LNCAP (cell line): ENCODE results near the gene EXOC8.

Experiments used
- TF ChIP-seq, protein P1 (sequence below): fragments of 450-650 bp; IDR thresholded peaks from 2 replicates; pipeline ENCODE4 v1.5.1; 2017; ENCODE audit warnings: mild to moderate bottlenecking

The EXOC8 gene

DNA sequence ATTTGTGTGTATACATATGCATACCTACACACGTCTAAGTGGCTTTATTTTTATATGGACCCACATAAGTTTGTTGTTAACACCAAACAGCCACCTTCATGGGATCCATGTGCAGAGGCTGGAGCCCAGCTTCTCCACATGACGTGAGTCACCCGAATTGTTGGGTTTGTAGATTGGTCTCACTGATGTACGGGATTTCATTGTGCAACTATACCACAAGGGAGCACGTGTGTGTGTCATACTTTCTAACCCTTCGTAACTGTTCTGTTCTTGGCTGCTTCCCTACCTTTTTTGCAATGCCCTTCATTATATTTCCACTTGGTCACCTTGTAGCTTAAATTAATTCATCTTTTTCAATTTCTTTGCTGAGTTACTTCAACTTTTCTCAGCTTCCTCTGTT lies 21.5 kb upstream of the EXOC8 start:
- TF ChIP-seq, protein P1, sequence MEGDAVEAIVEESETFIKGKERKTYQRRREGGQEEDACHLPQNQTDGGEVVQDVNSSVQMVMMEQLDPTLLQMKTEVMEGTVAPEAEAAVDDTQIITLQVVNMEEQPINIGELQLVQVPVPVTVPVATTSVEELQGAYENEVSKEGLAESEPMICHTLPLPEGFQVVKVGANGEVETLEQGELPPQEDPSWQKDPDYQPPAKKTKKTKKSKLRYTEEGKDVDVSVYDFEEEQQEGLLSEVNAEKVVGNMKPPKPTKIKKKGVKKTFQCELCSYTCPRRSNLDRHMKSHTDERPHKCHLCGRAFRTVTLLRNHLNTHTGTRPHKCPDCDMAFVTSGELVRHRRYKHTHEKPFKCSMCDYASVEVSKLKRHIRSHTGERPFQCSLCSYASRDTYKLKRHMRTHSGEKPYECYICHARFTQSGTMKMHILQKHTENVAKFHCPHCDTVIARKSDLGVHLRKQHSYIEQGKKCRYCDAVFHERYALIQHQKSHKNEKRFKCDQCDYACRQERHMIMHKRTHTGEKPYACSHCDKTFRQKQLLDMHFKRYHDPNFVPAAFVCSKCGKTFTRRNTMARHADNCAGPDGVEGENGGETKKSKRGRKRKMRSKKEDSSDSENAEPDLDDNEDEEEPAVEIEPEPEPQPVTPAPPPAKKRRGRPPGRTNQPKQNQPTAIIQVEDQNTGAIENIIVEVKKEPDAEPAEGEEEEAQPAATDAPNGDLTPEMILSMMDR: no peak

DNA sequence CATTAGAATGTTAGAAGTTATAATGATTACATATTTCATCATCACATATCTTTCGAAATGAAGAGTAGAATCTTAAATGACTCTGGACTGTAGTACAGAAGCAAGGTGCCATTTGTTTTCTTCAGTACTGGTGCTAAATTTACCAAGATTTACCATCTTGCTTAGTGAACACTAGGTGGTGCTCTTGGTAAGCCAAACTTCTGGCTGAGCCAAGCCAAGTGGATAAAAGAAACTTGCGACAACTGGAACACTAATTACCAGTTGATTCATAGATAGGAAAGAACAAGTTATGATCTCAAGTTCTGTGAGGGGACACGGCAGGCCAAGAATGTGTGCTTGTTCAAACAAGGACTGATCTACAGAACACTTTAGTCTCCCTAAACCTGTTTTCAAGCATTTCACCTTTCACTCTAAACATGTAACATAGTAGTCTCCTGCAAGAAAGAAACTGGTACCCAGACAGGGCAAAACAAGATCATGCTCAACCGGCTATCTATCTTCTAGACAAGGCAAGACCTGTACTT lies 20.2 kb upstream of the EXOC8 start:
- TF ChIP-seq, protein P1: peak; percentile 87

DNA sequence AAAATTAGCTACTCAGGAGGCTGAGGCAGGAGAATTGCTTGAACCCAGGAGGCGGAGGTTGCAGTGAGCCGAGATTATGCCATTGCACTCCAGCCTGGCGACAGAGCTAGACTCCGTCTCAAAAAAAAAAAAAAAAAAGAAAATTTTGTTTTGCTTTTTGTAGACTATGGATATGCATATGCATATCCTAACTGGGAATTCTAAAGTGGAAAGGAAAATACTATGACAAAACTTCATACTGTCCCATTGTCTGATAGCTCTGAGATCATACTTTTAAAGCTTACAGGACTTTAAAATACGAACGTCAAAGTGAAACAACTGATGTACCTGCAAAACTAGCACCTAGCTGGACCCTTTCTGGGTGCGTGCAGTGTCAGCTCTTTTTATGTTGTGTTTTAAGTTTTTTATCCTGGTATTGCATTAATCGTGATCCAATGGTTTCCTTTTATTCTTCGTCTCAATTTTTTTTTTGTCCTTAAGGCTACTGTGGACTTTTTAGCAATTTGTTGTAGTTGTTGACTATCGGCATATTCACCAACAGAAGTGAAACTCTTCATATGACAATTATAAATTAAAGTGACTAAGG lies 19.6 kb upstream of the EXOC8 start:
- TF ChIP-seq, protein P1: no peak

DNA sequence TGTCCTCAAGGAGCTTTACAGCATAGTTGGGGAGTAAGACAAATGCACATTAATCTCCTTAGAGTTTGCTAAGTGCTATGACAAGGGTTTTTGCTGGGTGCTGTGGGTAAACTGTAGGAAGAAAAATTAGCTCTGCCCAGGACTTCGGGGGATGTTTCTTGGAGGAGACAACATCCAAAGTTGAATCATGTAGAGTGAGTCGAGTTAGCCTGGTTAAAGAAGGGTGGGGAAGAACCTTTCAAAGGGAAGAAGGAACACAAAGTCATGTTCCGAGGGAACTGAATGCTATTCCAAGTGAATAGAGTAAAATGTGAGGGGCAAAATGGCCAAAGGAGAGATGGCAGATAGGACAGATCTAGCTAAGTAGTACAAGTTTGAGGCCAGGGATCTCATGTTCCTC lies 17.5 kb upstream of the EXOC8 start:
- TF ChIP-seq, protein P1: no peak

DNA sequence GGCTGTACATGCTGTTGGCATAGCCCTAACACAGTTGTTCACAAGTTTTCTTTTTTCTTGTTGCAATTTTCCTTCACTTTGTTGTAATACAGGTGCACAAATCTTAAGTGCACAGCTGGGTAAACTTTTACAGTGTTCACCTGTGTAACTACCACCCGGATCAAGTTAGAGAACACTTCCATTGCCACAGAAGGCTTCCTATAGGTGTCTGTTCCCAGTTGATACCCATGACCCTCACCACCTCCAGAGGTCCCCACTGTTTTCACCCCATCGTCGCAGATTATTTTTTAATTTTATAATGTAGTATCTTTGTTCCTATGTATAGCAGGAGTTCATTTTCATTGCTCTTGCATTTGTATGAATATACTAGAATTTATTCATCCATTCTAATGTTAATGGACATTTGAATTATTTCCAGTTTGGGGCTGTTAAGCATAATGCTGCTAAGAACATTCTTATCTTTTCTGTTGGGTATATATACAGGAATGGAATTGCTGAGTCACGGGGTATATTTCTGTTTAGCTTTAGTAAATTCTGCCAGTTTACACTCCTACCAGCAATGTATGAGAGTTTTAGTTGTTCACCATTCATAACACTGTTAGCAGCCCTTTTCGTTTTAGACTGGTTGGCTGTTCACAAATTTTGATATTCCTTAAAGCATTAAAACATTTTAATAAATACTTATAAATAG lies 16.8 kb upstream of the EXOC8 start:
- TF ChIP-seq, protein P1: no peak

DNA sequence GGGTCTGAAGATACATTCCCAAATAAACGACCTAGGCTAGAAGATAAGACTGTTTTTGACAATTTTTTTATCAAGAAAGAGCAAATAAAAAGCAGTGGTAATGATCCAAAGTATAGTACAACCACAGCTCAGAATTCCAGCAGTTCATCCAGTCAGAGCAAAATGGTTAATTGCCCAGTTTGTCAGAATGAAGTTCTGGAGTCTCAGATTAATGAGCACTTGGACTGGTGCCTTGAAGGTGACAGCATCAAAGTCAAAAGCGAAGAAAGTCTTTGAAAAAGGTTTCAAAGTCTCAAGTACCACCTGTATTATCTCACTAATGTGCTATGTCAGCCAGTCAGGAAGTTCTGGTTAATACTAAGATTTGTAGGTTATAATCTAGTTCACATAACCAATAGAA lies 15.4 kb upstream of the EXOC8 start:
- TF ChIP-seq, protein P1: no peak

DNA sequence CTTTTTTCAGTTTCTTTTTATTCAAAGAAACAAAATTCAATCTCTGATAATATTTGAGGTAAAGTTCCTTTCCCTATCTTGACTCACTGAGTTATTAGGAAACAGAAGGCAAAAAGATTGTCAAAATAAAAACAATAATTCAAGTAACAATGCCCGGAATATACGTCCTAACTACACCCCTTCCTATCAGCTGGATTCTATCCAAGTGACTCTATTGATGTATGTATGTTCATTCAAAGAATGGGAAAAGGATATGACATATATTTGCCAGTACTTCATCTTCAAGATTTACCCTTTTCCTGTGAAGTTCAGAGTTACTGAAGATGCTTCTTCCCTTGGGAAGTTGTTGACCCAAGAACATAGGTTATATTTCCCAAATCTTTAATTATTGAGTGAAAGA lies 14.2 kb upstream of the EXOC8 start:
- TF ChIP-seq, protein P1: no peak
